ENCODE measurements around the gene ZBTB17. TPM values are rescaled to one million over a fixed set of nuclear protein-coding genes. Genes with fewer than 3 reads are reported as not detected.

Gene ZBTB17
- total RNA-seq, 8 experiments from 2014 or later: 18.2 to 48.9 (median 38.4) TPM

DNA sequence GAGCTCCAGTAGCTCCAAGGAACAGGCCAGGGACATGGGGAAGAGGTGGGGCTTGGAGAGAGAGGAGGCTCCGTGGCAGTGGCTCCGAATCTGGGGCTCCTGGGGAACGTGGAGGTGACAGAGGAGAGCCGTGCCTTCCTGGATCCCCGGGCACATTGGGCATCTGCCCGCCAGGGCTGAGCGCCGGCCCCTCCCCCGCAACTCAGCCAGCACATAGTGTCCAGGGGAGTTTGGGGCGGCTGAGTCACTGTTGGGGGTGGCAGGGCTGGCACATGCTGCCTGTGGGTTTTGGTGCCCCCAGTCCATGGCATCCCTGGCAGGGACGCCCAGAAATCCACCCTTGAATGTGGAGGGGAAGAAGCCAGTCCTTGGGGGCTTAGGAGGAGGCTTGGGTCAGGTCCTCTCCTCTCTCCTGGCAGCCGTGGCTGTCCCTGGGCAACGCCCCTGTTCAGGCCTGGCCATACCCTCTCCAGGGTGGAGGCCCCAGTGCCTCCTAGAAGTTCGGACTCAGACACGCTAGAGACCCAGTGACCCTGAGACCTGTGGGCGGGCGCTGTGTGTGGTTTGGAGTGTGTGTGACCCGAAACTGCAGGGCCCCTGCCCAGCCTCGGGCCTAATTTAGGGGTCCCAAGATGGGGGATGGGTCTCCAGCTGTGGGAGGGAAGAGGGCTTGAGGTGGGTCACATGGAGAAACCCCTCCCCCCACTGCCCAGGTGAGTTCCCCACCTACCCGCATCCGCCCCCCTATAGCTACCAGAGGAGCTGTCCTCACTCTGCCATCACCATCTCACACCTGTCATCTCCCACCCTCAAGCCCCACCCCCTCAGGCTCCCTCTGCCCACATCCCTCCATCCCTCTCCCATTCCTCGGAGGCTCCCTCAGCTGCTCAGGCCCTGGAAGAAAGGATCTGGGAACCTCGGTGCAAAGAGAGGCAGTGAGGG, 40.3 kb upstream of the ZBTB17 start:
- H3K4me3 ChIP-seq: no peak overlapping the region
- 39 to 93% (median 80%) methylated on average over 1 to 7 of the region's 23 CpGs; no CpG with 5 or more reads in 5 of the 10 experiments for WGBS, 10 experiments
- in situ Hi-C loops (cut with MboI; ENCODE audit: low pct_unique_long_range_greater_than_20kb in 2 of 9, low sequenced_read_pairs in 9 of 9, unreplicated experiment in 9 of 9): no loop called here
- no peak for ATAC-seq (replicated peaks in 6 of 8)
- peaks cover 47 to 52% of the 10 kb centered on the region in 2 donors for H3K4me1 ChIP-seq (replicated peaks in 1 of 2)
- no peak overlapping the region for H3K27ac ChIP-seq

DNA sequence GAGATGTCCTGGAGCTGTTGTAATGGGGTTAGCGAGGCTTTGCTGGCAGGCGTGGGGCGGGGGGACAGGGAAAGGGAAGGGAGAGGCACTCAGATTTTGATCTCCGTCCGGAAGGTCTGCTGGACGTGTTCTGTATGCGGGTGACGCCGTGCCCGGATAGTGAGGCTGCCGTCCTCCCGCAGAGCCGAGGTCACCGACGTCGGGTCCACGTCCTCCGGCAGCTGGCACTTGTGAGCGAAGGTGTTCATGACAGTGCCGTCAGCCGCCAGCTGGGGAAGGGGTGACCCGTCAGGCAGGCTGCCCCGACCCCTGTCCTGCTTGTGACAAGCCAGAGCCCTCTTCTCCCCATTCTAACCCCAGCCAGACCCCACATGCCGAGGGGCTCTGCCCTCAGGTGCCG, 39.6 kb upstream of the ZBTB17 start:
- no peak for ATAC-seq (replicated peaks in 6 of 8)
- Histone ChIP-seq H3K27ac (no peak overlapping the region), H3K4me1 (replicated peaks in 1 of 2) (peaks cover 46 to 52% of the 10 kb centered on the region in 2 donors), H3K4me3 (no peak overlapping the region)
- 86% methylated on average over 7 of the region's 25 CpGs; no CpG with 5 or more reads in 9 of the 10 experiments for WGBS, 10 experiments
- in situ Hi-C loops (cut with MboI; ENCODE audit: low pct_unique_long_range_greater_than_20kb in 2 of 9, low sequenced_read_pairs in 9 of 9, unreplicated experiment in 9 of 9): no loop called here

DNA sequence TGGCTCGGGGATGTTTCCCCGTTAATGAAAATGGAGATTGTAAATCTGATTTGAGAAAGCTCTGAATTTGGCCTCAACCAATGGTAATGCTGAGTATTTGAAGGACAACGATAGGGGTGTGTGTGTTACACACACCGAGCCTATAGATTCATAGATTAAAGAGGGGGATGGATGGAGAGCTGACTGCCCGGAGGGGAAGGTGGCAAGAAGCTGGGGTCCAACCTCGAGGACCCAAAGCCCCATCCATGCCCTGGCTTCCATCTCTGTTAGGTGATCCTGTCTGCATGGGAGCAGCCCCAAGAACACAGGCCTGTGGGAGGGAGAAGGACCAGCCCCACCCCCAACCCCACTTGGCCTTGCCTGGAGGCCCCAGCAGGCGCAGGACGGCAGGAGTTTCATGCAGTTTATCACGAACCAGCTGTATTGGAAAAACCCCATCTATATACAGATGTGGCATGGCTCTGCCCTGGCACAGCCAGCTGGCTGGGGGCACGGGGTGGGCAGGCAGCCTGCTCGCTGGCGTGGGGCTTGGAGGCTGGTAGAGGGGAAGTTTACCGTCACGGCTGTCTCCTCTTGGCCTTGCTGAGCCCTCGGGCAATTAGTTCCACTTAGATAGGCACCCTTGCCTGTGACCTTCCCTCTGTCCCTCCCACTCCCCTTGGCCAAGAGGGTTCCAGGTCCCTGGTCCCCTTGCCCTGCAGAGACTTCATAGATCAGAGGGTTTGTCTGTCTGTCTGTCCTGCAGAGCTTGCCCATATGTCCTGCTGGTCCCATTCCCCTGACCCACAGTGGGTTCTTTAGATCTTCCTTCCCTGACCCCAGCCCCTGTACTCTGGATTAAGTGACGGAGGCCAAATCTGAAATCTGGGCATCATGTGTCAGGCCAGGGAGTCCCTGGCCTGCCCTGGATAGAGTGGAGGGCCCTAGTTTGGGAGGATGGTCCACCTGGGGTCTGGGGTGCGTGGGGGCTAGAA, 38.9 kb upstream of the ZBTB17 start:
- Histone ChIP-seq H3K27ac (no peak overlapping the region), H3K4me1 (replicated peaks in 1 of 2) (peaks cover 43 to 48% of the 10 kb centered on the region in 2 donors), H3K4me3 (no peak overlapping the region)
- in situ Hi-C loops (cut with MboI; ENCODE audit: low pct_unique_long_range_greater_than_20kb in 2 of 9, low sequenced_read_pairs in 9 of 9, unreplicated experiment in 9 of 9): no loop called here
- peak in 2 of 8 experiments; percentile 16 to 44 for ATAC-seq (replicated peaks in 6 of 8)
- 58 to 75% (median 69%) methylated on average over 1 to 15 of the region's 17 CpGs; no CpG with 5 or more reads in 3 of the 10 experiments for WGBS, 10 experiments

DNA sequence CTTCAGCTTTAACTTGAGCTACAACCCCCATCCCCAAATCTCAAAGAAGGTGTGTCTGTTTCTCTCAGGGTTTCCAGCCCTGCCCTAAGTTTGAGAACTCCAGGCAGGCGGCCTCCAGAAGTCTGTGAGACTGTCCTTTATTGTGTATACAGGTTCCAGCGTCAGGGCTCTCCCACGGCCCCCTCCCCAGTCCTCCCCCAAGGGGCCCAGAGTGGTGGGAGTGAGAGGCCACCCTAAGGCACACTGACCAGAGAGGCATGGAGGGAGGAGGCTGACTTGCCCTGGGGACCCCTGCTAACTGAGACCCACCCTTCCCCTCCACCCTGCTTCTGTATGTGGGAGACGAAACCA, 38.0 kb upstream of the ZBTB17 start:
- Histone ChIP-seq H3K4me3 (no peak overlapping the region), H3K4me1 (replicated peaks in 1 of 2) (peaks cover 37 to 43% of the 10 kb centered on the region in 2 donors), H3K27ac (no peak overlapping the region)
- in situ Hi-C loops (cut with MboI; ENCODE audit: low pct_unique_long_range_greater_than_20kb in 2 of 9, low sequenced_read_pairs in 9 of 9, unreplicated experiment in 9 of 9): no loop called here
- ATAC-seq (replicated peaks in 6 of 8): no peak
- WGBS, 10 experiments: 60 to 100% (median 92%) methylated on average over 1 of the region's 4 CpGs; no CpG with 5 or more reads in 6 of the 10 experiments

DNA sequence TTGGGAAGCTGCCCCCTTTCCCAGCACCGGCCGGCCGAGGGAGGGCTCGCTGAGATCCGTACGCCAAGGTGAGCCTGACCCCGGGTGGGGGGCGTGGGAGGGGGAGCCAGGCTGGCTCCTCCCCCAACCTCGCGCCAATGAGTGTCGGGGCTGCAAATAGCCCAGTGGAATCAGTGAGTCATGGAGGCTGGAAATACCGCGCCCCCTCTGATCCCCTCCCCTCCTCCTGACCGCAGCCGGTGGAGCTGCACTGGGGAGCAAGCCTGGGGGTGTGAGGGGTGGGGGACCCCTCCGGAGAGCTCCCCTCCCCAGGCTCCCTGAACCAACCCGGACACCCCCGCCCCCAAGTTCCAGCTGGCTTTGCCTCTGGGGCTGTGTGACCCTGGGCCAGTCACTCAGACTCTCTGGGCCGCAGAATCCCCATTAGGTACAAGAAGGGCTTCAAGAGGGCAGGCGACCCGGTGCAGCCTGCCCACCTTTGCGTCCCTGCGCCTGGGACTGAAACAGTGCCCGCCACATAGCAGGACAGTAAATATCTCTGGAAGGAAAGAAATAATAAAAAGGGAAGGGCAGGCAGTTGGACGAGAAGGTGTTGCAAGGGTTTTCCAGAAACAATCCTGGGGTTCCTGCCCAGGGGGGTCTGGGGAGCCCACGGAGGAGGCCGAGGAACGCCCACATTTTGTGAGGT, 37.5 kb upstream of the ZBTB17 start:
- peak; percentile 29 to 69 (median 63) for ATAC-seq (replicated peaks in 6 of 8)
- Histone ChIP-seq H3K4me1 (replicated peaks in 1 of 2) (peaks cover 34 to 39% of the 10 kb centered on the region in 2 donors), H3K4me3 (peak overlapping the region in 2 of 5 donors; percentile 10 to 11), H3K27ac (no peak overlapping the region)
- WGBS, 10 experiments: 49 to 73% (median 55%) methylated on average over 1 to 11 of the region's 28 CpGs; no CpG with 5 or more reads in 6 of the 10 experiments
- in situ Hi-C loops (cut with MboI; ENCODE audit: low pct_unique_long_range_greater_than_20kb in 2 of 9, low sequenced_read_pairs in 9 of 9, unreplicated experiment in 9 of 9): no loop called here

DNA sequence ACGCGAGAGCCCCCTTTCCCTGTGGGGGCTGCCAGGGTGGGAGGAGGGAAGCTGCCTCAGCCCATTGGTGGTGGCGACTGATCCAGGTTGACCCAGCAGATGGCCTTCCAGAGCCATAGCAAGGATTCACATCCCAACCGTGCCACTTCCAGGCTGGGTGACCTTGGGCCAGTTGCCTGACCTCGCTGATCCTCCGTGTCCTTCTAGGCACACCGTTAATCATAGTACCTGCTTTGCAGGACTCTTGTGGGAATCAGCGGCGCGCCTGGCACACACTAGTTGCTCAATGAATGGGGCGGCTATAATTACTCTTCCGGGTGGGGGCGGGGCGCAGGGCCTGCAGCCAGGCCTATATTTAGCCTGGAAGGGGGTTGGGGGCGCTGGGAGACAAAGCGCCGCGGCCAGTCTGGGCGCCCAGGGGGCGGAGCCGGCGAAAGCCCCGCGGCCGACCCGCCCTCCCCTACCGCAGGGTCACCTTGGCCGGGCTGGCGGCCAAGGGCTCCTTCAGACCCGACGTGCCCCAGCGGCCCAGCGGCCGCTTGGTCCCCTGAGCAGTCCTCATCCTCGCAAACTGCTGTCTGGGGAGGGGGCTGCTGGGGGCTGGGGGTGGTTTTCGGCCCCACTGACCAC, 36.8 kb upstream of the ZBTB17 start:
- Histone ChIP-seq H3K4me1 (replicated peaks in 1 of 2) (peaks cover 27 to 32% of the 10 kb centered on the region in 2 donors), H3K27ac (no peak overlapping the region), H3K4me3 (peak overlapping the region in 2 of 5 donors; percentile 10 to 11)
- 12 to 85% (median 43%) methylated on average over 2 to 9 of the region's 36 CpGs; no CpG with 5 or more reads in 7 of the 10 experiments for WGBS, 10 experiments
- in situ Hi-C loops (cut with MboI; ENCODE audit: low pct_unique_long_range_greater_than_20kb in 2 of 9, low sequenced_read_pairs in 9 of 9, unreplicated experiment in 9 of 9): no loop called here
- ATAC-seq (replicated peaks in 6 of 8): peak; percentile 12 to 70 (median 42)

DNA sequence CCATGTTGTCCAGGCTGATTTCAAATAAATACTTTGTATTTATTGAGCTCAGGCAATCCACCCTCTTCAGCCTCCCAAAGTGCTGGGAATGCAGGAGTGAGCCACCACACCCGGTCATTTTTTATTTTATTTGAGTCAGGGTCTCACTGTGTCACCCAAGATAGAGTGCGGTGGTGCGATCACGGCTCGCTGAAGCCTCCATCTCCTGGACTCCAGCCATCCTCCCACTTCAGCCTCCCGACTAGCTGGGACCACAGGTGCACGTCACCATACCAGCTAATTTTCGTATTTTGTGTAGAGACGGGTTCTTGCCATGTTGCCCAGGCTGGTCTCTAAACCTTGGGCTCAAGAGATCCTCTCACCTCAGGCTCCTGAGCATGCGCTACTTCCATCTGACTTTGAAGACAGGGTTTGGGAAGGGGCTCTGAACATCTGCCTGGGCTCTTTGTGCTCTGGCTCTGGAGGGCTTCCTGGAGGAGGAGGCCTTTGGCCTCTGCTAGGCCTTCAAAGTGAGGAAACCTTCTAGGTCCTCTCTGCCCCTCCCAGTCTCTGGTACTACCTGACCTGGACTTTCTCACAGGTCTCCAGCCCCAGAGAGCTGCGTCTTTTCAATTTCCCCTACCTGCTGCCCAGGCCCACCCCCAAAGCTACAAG, 36.2 kb upstream of the ZBTB17 start:
- 91 to 100% (median 96%) methylated on average over 1 to 9 of the region's 11 CpGs; no CpG with 5 or more reads in 4 of the 10 experiments for WGBS, 10 experiments
- no peak for ATAC-seq (replicated peaks in 6 of 8)
- in situ Hi-C loops (cut with MboI; ENCODE audit: low pct_unique_long_range_greater_than_20kb in 2 of 9, low sequenced_read_pairs in 9 of 9, unreplicated experiment in 9 of 9): no loop called here
- H3K4me3 ChIP-seq: no peak overlapping the region
- H3K27ac ChIP-seq: no peak overlapping the region
- H3K4me1 ChIP-seq (replicated peaks in 1 of 2): peaks cover 23 to 26% of the 10 kb centered on the region in 2 donors

DNA sequence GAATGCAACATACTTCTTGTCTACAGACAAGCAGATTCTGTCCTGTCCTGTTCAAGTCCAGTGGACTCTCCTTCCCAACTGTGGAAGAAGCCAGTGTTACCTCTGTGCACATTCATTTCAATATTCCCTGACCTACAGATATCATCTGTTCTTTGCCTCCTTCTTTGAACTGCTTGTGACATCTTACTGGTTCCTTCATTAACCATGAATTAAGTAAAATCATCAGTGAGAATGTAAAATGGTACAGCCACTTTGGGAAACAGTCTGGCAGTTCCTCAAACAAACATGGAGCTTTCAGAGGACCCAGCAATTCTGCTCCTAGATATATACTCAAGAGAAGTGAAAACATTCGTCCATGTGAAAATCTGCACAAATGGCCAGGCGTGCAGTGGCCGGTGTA, 34.9 kb upstream of the ZBTB17 start:
- no peak overlapping the region for H3K27ac ChIP-seq
- no peak overlapping the region for H3K4me3 ChIP-seq
- in situ Hi-C loops (cut with MboI; ENCODE audit: low pct_unique_long_range_greater_than_20kb in 2 of 9, low sequenced_read_pairs in 9 of 9, unreplicated experiment in 9 of 9): no loop called here
- ATAC-seq (replicated peaks in 6 of 8): no peak
- WGBS, 10 experiments: 40 to 100% (median 95%) methylated on average over 1 to 3 of the region's 3 CpGs; no CpG with 5 or more reads in 3 of the 10 experiments
- peaks cover 23 to 26% of the 10 kb centered on the region in 2 donors for H3K4me1 ChIP-seq (replicated peaks in 1 of 2)

DNA sequence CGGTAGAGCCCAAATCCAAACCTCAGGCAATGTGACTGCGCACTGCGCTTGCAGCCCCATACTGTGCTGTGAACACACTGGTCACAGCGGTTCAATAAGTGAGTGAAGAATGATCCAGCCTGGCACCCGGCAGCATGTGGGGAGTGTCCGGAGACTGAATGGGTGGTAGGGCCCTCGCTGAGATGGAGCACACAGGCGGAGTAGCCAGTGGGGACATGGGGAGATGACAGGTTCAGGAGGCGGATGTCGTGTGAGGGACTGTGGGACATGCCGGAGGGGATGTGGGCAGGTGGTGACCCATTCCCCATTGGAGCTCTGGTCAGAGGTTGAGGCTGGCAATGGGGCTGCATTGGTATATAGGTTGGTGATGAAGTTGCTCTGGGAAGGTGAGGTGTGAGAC, 33.8 kb upstream of the ZBTB17 start:
- ATAC-seq (replicated peaks in 6 of 8): no peak

DNA sequence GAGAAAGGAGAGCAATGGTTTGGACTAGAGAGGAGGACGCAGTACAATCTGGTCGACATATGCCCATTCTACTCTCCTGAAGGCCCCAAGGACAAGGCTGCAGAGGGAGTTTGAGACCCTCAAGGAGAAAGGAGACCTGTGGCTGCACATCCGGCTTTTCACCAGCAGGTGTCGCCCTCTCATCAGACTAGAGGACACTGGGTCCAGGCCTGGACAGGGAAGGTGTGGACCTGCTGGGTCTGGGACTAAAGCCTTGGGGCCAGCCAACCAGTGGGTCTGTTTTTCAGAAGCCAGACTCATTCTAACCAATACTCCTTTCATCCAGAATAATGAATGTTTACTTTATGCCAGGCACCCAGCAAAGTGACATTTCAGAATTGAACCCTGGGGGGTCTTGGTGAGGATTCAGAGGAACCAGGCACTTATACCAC, 33.1 kb upstream of the ZBTB17 start:
- in situ Hi-C loops (cut with MboI; ENCODE audit: low pct_unique_long_range_greater_than_20kb in 2 of 9, low sequenced_read_pairs in 9 of 9, unreplicated experiment in 9 of 9): no loop called here
- 0 to 8% (median 0%) methylated on average over 1 to 4 of the region's 4 CpGs; no CpG with 5 or more reads in 4 of the 10 experiments for WGBS, 10 experiments

More for the DNA sequence above, 33.8 kb upstream of the ZBTB17 start:
- in situ Hi-C loops (cut with MboI; ENCODE audit: low pct_unique_long_range_greater_than_20kb in 2 of 9, low sequenced_read_pairs in 9 of 9, unreplicated experiment in 9 of 9): no loop called here
- Histone ChIP-seq H3K4me1 (replicated peaks in 1 of 2) (peaks cover 17 to 23% of the 10 kb centered on the region in 2 donors), H3K27ac (no peak overlapping the region), H3K4me3 (no peak overlapping the region)
- WGBS, 10 experiments: 61 to 95% (median 86%) methylated on average over 1 to 10 of the region's 11 CpGs; no CpG with 5 or more reads in 3 of the 10 experiments

DNA sequence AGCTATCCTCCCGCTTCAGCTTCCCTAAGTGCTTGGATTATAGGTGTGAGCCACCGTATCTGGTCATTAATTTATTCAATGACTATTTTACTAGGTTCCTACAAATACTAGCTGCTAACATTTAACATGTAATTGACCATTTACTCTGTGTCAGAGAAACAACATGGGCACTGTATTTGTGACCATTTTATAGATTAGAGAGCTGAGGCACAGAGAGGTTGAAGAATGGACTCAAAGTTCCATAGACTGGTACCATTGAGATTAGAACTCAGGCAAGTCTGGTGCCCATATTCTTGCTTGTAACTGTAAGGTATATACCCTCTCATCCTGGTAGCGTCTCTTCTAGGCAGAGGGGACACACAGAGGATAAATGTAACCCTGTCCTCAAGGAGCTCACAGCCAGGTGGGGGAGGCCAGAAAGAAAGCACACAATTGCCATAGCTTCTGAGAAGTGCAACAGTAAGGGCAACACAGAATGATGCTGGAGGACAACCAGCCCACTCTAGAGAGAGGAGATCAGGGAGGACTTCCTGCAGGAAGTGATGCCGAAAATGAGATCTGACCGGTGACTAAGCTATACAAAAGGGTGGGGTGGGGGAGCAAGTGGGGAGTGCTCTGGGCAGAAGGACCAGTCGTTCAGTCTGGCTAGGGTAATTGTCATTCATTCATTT, 31.9 kb upstream of the ZBTB17 start:
- Histone ChIP-seq H3K27ac (no peak overlapping the region), H3K4me1 (replicated peaks in 1 of 2) (peaks cover under 1 to 11% of the 10 kb centered on the region in 2 donors), H3K4me3 (no peak overlapping the region)
- WGBS, 10 experiments: 54 to 100% (median 86%) methylated on average over 1 to 5 of the region's 6 CpGs; no CpG with 5 or more reads in 1 of the 10 experiments
- in situ Hi-C loops (cut with MboI; ENCODE audit: low pct_unique_long_range_greater_than_20kb in 2 of 9, low sequenced_read_pairs in 9 of 9, unreplicated experiment in 9 of 9): no loop called here
- ATAC-seq (replicated peaks in 6 of 8): no peak

More for the DNA sequence above, 33.1 kb upstream of the ZBTB17 start:
- Histone ChIP-seq H3K4me3 (no peak overlapping the region), H3K4me1 (replicated peaks in 1 of 2) (peaks cover 11 to 19% of the 10 kb centered on the region in 2 donors), H3K27ac (no peak overlapping the region)
- peak; percentile 28 to 85 (median 65) for ATAC-seq (replicated peaks in 6 of 8)
